HG03571 (cell line): ENCODE results near the gene ADAMTSL4.

Experiments used
- ATAC-seq: cut with Tn5 transposase; IDR thresholded peaks from one replicate; pipeline ENCODE4 v1.9.1; 2021; ENCODE audit not compliant: unreplicated experiment

ADAMTSL4 gene

DNA sequence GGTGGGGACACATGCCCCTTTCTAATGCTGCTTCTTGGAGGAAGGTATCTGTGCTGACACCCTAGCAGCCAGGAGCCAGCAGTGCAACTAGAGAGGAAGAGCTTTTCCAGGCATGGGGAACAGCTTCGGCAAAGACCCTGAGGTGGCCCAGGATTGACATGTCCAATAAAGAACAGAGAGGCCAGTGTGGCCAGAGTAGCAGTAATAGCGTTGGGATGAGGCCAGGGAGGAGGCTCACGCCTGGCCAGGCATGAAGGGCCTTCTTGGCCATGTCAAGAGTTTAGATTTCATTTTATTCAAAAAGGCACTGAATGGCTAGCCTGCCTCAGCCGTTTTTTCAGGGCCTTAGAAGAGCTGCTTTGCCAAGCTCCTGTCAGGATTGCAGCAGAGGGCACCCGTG is 16.3 kb upstream of the ADAMTSL4 start:
- ATAC-seq, result no peak

- no peak for ATAC-seq
Observed at GRCh38 chr1:150534002-150534401, 15.2 kb upstream of the ADAMTSL4 start.

GRCh38 chr1:150535511-150536287 is 13.5 kb upstream of the ADAMTSL4 start:
- ATAC-seq, result no peak

- ATAC-seq, result no peak
Observed at GRCh38 chr1:150536836-150537731, 12.1 kb upstream of the ADAMTSL4 start.

DNA sequence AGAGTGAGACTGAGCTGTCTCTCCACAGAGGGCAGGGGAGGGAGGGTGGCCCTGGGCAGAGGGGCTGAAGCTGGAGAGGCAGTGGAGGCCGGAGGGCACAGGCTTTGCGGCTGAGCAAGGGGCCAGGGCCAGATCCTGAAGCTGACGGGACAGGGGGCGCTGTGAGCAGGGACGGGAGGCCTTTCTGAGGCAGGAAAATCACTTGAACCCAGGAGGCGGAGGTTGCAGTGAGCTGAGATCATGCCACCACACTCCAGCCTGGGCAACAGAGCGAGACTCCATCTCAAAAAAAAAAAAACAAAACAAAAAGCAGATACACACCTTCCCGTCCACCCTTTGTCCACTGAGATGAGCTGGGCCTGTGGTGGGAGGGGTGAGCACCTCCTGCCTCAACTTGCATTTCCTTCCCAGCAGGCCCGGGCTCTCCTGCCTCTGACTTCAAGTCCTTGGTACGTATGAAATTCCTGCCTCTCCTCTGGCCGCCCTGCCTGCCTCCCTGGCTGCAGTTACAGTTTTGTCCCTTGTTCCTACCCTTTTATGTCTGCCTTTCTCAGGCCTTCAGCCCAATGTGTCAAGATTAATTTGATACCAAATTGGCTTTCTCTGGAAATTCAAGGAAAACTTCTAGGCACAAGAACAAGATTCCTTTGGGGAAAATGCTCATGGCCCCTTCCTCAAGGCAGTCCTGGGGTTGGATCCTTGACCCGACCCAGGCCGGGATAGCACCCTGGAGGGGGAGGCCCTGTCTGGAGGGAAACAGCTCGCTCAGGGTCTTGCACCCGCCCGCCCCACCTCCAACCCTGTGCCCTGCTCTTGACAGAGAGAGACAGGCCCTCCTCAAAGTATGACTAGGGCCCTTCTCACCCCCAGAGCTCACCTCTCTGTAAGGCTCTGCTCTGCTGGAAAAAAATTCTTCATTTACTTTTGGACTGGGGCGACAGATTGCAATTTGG is 11.2 kb upstream of the ADAMTSL4 start:
- no peak for ATAC-seq

- ATAC-seq, result no peak
Observed at GRCh38 chr1:150543500-150544143, 5.6 kb upstream of the ADAMTSL4 start.

DNA sequence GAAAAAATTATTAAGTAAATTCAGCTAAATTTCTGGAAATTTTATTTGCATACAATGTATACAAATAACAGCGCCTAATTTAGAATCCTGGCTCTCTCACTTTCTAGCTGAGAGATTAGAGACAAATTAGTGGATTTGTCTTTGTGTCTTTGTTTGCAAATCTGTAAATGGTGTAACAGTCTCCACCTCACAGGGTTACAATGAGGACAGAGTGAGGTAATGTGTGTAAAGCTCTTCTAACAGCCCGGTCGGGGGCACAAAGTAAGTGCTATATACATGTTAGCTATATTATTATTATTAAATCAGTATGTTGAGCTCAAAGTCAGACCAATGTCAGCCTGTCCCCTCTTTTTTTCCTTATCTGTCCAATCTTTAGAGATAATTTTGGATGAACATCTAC is 5.0 kb upstream of the ADAMTSL4 start:
- ATAC-seq, result no peak

- no peak for ATAC-seq
Observed at GRCh38 chr1:150545486-150546032, 3.6 kb upstream of the ADAMTSL4 start.

DNA sequence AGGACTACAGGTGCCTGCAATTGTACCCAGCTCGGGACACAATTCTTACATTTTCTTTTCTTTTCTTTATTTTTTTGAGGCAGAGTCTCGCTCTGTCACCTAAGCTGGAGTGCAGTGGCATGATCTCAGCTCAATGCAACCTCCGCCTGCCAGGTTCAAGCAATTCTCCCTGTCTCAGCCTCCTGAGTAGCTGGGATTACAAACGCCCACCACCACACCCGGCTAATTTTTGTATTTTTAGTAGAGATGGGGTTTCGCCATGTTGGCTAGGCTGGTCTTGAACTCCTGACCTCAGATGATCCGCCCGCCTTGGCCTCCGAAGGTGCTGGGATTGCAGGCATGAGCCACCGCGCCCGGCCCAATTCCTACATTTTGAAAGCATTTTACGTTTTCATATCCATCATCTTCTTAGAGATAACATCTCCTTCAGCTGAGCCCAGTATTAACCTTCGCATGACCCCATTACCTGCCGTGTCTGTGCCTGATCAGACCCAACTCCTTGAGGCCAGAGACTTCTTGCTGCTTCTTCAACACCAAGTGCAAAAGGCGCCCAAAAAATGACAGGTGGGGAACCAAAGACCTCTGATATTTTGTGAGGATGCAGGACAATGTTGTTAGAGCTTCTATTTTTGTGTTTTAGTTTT is 2.8 kb upstream of the ADAMTSL4 start:
- ATAC-seq, result no peak

GRCh38 chr1:150548324-150548631 is 930 bp upstream of the ADAMTSL4 start:
- no peak for ATAC-seq

DNA sequence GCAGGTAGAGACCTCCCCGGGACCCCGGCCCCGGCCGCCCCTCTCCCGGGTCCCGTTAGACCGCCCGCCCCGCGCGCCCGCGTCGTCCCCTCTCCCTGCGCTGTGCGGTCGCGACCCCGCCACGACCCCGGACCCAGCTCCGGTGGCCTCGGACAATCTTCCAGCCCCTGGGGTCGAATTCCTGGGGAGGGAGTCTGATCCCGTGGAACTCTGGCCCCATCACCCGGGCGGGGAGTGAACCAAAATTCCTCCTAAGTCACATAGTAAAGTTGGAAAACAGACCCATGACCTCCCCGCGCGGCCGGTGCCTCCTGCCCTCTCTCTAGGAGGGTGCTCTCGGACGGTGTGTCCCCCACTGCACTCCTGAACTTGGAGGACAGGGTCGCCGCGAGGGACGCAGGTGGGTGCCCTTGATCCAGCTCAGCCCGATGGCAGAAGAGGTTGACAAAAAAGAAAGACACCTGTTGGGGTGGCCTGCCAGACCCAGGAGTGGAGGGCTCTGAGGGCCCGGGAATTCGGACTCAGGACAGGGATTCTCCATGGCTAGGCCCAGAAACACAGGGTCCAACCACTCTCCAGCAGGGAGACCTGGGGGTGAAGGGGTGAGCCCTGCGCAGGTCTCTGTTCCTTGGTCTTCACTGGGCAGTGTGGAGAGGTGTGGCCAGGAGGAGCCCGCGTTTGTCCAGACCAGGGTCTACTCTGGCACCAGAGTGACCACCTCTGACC is 451 bp downstream of the ADAMTSL4 start:
- ATAC-seq, result no peak

- ATAC-seq, result no peak
Observed at GRCh38 chr1:150550222-150551050, 1.2 kb downstream of the ADAMTSL4 start.

DNA sequence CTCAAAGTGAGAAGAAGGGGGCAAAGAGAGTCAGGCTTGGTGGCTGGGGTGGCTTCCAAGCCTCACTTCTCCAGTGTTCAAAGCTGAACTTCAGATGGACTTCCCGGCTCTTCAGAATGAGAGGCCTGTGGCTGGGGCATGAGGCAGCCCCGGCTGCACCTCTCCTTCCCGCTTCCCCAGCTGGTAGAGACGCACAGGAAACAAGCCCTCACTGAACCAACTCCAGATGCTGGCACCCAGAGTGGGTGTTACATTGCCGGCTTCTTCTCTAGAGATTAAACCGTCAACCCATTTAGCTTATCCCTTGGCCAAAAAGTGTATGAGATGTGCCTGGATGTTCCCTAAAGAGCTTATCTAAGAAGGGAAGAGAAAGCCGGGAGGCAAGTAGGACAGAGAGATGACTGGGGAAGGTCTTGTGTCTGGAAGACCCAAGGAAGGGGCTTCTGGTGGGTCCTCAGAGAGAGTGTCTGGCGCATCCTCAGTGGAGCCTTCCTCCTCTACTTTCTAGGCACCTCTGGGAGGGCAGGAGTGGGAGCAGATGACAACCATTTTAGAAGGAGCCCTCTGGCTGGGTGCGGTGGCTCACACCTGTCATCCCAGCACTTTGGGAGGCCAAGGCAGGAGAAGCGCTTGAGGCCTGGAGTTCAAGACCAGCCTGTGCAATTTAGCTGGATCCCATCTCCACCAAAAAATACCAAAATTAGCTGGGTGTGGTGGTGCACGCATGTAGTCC is 2.0 kb downstream of the ADAMTSL4 start:
- ATAC-seq, result no peak

DNA sequence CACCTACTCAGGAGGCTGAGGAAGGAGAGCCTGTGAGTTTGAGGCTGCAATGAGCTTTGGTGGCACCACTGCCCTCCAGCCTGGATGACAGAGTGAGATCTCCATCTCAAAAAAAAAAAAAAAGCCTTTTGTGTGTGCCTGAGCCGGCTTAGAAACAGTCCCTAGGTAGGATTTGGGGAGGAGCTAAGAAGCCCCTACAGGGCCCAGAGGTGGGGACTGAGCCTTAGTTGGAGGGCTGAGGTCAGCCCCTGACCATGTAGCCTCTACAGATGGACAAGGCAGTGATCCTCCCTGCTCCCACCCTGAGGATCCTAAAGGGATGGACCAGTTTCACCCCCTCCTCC is 2.5 kb downstream of the ADAMTSL4 start:
- no peak for ATAC-seq

- ATAC-seq, result no peak
Observed at GRCh38 chr1:150552128-150552910, 3.1 kb downstream of the ADAMTSL4 start.

DNA sequence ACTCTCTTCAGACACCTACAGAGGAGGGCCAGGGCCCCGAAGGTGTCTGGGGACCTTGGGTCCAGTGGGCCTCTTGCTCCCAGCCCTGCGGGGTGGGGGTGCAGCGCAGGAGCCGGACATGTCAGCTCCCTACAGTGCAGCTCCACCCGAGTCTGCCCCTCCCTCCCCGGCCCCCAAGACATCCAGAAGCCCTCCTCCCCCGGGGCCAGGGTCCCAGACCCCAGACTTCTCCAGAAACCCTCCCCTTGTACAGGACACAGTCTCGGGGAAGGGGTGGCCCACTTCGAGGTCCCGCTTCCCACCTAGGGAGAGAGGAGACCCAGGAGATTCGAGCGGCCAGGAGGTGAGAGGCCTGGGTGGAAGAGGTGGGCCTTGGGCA is 3.7 kb downstream of the ADAMTSL4 start:
- ATAC-seq, result no peak
